UCSD-AML1 (cell line): ENCODE results near the gene MMP25.
"Not testable (repeated sequence)": the region's sequence is repeated elsewhere in the genome, so short reads cannot be mapped to it uniquely, and the experiment has no call there.

ENCODE experiments used
- DNase-seq: peaks from one replicate; lab custom pipeline; 2025; ENCODE audit not compliant: unreplicated experiment; lab: John Stamatoyannopoulos, UW

Gene MMP25

GRCh38 chr16:3072148-3072547 is 25.8 kb downstream of the MMP25 start:
- DNase-seq: not testable (repeated sequence)

GRCh38 chr16:3072576-3073263 is 26.4 kb downstream of the MMP25 start:
- DNase-seq: not testable (repeated sequence)

- no peak for DNase-seq
Observed at GRCh38 chr16:3073448-3073847, 27.1 kb downstream of the MMP25 start.

GRCh38 chr16:3074860-3075522 is 28.6 kb downstream of the MMP25 start:
- DNase-seq: peak; percentile 76

GRCh38 chr16:3075523-3075915 is 29.2 kb downstream of the MMP25 start:
- DNase-seq: no peak

GRCh38 chr16:3075946-3076345 is 29.6 kb downstream of the MMP25 start:
- not testable (repeated sequence) for DNase-seq

GRCh38 chr16:3076577-3076976 is 30.2 kb downstream of the MMP25 start:
- DNase-seq: no peak

GRCh38 chr16:3080024-3080423 is 33.7 kb downstream of the MMP25 start:
- DNase-seq: no peak

- DNase-seq: not testable (repeated sequence)
Observed at GRCh38 chr16:3081957-3082356, 35.6 kb downstream of the MMP25 start.

- DNase-seq: not testable (repeated sequence)
Observed at GRCh38 chr16:3083408-3083807, 37.0 kb downstream of the MMP25 start.

- no peak for DNase-seq
Observed at GRCh38 chr16:3084491-3084890, 38.1 kb downstream of the MMP25 start.

- DNase-seq: no peak
Observed at GRCh38 chr16:3084969-3085670, 38.8 kb downstream of the MMP25 start.

- DNase-seq: no peak
Observed at GRCh38 chr16:3085868-3086595, 39.7 kb downstream of the MMP25 start.

GRCh38 chr16:3086596-3087242 is 40.4 kb downstream of the MMP25 start:
- DNase-seq: peak; percentile 74

GRCh38 chr16:3087243-3088235 is 41.2 kb downstream of the MMP25 start:
- peak; percentile 74 for DNase-seq

GRCh38 chr16:3088450-3088849 is 42.1 kb downstream of the MMP25 start:
- no peak for DNase-seq

- no peak for DNase-seq
Observed at GRCh38 chr16:3088925-3089716, 42.8 kb downstream of the MMP25 start.

GRCh38 chr16:3089717-3090592 is 43.6 kb downstream of the MMP25 start:
- no peak for DNase-seq
